VCaP (cell line): ENCODE results near the gene MRC2.

ENCODE experiments used
- H3K27ac ChIP-seq: fragments of 450-650 bp; 2 replicates; pipeline ENCODE4 v1.5.1; 2017
- CTCF ChIP-seq: fragments of 450-650 bp; conservative IDR thresholded peaks from 2 replicates; pipeline ENCODE4 v1.5.1; 2017; ENCODE audit warnings: mild to moderate bottlenecking, moderate library complexity

MRC2 gene

GRCh38 chr17:62630365-62631085, 3.1 kb downstream of the MRC2 start:
- H3K27ac ChIP-seq = no peak overlapping the region
- no peak for TF ChIP-seq CTCF

DNA sequence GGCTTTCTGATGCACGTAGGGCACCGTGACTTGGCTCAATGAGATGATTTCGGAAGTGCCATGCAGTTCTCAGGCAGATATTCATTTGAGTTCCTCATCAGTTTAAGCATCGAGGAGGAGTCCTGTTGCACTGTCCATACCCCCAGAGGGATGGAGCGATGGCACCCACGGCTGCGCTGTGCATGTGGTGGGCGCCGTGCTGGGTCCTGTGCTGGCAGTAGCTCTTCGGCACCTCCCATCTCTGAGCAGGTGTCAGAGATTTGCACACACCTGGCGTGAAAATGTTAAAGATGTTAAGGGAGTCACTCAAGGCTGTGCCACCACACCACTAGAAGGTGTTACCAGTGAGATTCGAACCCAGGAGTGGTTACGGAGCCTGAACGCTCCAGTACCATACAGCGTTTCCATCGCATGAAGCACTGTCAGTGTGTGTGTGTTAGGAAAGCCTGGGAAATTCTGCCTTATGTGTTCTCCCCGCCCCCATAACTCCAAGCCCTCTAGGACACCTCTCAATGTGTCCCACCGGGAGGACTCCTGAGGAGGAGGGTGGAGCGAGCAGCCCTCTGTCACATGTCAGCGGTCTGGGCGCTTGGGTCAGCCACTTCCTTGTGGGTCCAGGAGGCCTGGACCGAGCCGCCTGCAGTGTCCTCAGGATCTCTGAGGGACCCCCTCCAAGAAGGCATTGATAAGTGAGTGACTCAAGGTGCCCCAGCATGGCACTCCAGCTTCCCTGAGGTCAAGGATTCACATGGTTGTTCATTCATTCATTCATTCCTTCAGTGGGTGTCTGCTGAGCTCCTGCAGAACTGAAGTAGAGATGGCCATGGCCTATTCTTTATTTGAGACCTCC, 3.8 kb downstream of the MRC2 start:
- no peak overlapping the region for H3K27ac ChIP-seq
- no peak for TF ChIP-seq CTCF

- TF ChIP-seq CTCF = no peak
- no peak overlapping the region for H3K27ac ChIP-seq
Measured at GRCh38 chr17:62631936-62632924, 4.8 kb downstream of the MRC2 start.

GRCh38 chr17:62637809-62638208, 10.3 kb downstream of the MRC2 start:
- H3K27ac ChIP-seq = no peak overlapping the region
- no peak for TF ChIP-seq CTCF

DNA sequence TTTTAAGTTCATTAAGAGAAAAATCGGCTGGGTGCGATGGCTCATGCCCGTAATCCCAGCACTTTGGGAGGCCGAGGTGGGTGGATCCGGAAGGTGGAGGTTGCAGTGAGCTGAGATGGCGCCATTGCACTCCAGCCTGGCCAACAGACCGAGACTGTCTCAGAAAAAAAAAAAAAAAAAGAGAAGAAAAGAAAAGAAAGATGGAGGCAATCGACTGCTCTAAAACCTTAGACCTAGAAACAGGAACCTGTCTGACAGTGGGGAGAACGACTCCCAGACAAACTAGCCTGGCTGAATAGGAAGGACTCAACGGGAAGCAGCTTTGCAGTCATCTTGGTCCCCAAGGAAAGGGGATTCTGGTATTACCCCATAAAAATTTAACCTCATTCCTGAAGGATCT, 13.7 kb downstream of the MRC2 start:
- TF ChIP-seq CTCF = no peak
- no peak overlapping the region for H3K27ac ChIP-seq

- H3K27ac ChIP-seq = no peak overlapping the region
- no peak for TF ChIP-seq CTCF
Measured at GRCh38 chr17:62641951-62642350, 14.5 kb downstream of the MRC2 start.

DNA sequence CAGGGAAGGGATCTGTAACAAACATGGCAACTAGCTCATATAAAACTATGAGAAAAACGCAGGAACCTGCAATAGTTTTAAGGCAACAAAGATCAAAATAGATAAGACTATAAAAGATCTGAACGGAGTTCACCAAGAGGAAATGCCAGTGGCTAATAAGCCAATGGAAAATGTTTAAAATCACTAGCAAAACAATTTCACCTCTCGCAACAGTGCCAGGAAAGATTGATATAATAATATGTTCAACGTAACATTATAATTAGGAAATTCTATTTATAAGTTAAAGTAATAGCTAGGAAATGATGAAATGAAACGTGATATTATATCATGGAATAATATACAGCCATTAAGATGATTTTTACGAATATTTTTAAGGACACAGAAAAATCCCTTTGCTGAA, 16.0 kb downstream of the MRC2 start:
- TF ChIP-seq CTCF = no peak
- H3K27ac ChIP-seq = no peak overlapping the region
